Adrenal gland (tissue), 12 donors: ENCODE results near the gene MED12L. TPM values are rescaled to one million over a fixed set of nuclear protein-coding genes. Genes with fewer than 3 reads are reported as not detected.
A peak's percentile ranks its signal among the peaks of the same experiment; 100 is the strongest.

Source experiments
- DNase-seq, 7 donors: peaks; one replicate each; pipeline ENCODE4 v3.0.0-alpha.2; 2019 to 2020
- H3K27ac ChIP-seq, 5 donors: fragments of 200-600 bp; sonication (generic) in 4 of 5; 1 replicate in 3 of 5; 2 replicates in 2 of 5; pipeline versions ENCODE4 v1.5.1 to v1.8.0; 2016 to 2020; ENCODE audit warnings: mild to moderate bottlenecking in 1 of 5
- H3K27me3 ChIP-seq: fragments of 200-600 bp; 2 replicates; pipeline ENCODE4 v1.8.0; 2021
- H3K36me3 ChIP-seq, 2 donors: fragments of 200-600 bp; replicated peaks in 1 of 2; 1 replicate in 1 of 2; 2 replicates in 1 of 2; pipeline versions ENCODE4 v1.5.1 to v1.8.0; 2018 to 2022
- H3K4me1 ChIP-seq, 2 donors: fragments of 200-600 bp; replicated peaks in 1 of 2; 1 replicate in 1 of 2; 2 replicates in 1 of 2; pipeline versions ENCODE4 v1.5.1 to v1.8.0; 2018 to 2021
- H3K4me3 ChIP-seq, 4 donors: fragments of 200-600 bp; sonication (generic) in 3 of 4; one replicate each; pipeline ENCODE4 v1.5.1; 2016 to 2018
- H3K9me3 ChIP-seq, 3 donors: fragments of 200-600 bp; sonication (generic) in 1 of 3; replicated peaks in 1 of 3; 1 replicate in 2 of 3; 2 replicates in 1 of 3; pipeline versions ENCODE4 v1.5.1 to v1.8.0; 2016 to 2021
- POLR2A ChIP-seq, 2 donors: fragments of 450-650 bp; IDR thresholded peaks; one replicate each; pipeline ENCODE4 v1.6.1; 2017; ENCODE audit warnings: antibody characterized with exemption in 2 of 2, mild to moderate bottlenecking in 2 of 2, moderate library complexity in 1 of 2
- WGBS, 4 donors: extraction: QIAGEN DNeasy Blood & Tissue Kit in 2 of 4; methylation state at CpG; one replicate each; pipeline versions ENCODE4 v1.1.5 to v1.1.7; 2013 to 2017; 5-methylcytosine and 5-hydroxymethylcytosine counted together
- intact Hi-C, 2 donors: fragments of 100-400 bp; cut with DNase I; formaldehyde crosslinking; loops; one replicate each; pipeline versions ENCODE4 v1.14.1 to v1.15.0; 2022 to 2023
- polyA plus RNA-seq, 3 donors: library from polyadenylated mRNA; stranded (reverse); fragments of 200-250 nt in 2 of 3; fragments of 350-450 nt in 1 of 3; fragmentation: Illumina TruSeq in 1 of 3; extraction: RNeasy Lipid Tissue Mini Kit (QIAGEN cat#74804) in 1 of 3; gene quantifications; one replicate each; pipeline ENCODE4 v1.2.3, GENCODE V29; 2013 to 2014
- total RNA-seq, 9 donors: library from RNA; depleted of rRNA in 4 of 9; stranded (reverse); fragments of >200 nt in 4 of 9; fragments of 120-200 nt in 1 of 9; fragmentation: NEBNext Ultra II Directional in 1 of 9; extraction: Animal tissue kit (Norgen Biotek cat#: 25700) in 1 of 9; gene quantifications; one replicate each; pipeline versions ENCODE4 v1.1.0 to v1.2.4, GENCODE V29; 2013 to 2023
- TF ChIP-seq, protein P1 (sequence below), 6 experiments: fragments of 450-650 bp in 4 of 6; fragments of 200-600 bp in 2 of 6; sonication (generic) in 1 of 6; IDR thresholded peaks; 1 replicate in 5 of 6; 2 replicates in 1 of 6; pipeline versions ENCODE4 v1.5.1 to v1.8.0; 2016 to 2021; ENCODE audit warnings: antibody characterized with exemption in 6 of 6, mild to moderate bottlenecking in 2 of 6, moderate library complexity in 1 of 6
- donor health status: healthy with polysubstance abuse.
- donor health status: Bipolar disorder and iron deficiency.
- donor health status: DM: yes; HTN: yes; CAD: no.
- donor health status: DM: no; HTN: no; CAD: no.
- donor health status: DM: no; HTN: no; CAD: no.
- donor health status: DM: yes; HTN: yes; CAD: no.

MED12L gene
- total and polyA plus RNA-seq, 12 donors, result 0.77 to 25.0 (median 6.3) TPM

GRCh38 chr3:151330379-151330778, 244.9 kb downstream of the MED12L start:
- WGBS, 4 donors, result 60 to 91% (median 66%) methylated on average over 4 of the region's 4 CpGs
- no peak overlapping the region for H3K27ac ChIP-seq
- H3K36me3 ChIP-seq, result no peaks in the 10 kb centered on the region
- peaks cover 8 to 13% of the 10 kb centered on the region in 2 donors for H3K4me1 ChIP-seq
- no peak for DNase-seq
- no peaks in the 10 kb centered on the region for H3K9me3 ChIP-seq
- H3K27me3 ChIP-seq, result no peaks in the 10 kb centered on the region
- TF ChIP-seq, protein P1, sequence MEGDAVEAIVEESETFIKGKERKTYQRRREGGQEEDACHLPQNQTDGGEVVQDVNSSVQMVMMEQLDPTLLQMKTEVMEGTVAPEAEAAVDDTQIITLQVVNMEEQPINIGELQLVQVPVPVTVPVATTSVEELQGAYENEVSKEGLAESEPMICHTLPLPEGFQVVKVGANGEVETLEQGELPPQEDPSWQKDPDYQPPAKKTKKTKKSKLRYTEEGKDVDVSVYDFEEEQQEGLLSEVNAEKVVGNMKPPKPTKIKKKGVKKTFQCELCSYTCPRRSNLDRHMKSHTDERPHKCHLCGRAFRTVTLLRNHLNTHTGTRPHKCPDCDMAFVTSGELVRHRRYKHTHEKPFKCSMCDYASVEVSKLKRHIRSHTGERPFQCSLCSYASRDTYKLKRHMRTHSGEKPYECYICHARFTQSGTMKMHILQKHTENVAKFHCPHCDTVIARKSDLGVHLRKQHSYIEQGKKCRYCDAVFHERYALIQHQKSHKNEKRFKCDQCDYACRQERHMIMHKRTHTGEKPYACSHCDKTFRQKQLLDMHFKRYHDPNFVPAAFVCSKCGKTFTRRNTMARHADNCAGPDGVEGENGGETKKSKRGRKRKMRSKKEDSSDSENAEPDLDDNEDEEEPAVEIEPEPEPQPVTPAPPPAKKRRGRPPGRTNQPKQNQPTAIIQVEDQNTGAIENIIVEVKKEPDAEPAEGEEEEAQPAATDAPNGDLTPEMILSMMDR (IDR thresholded peaks at IDR 0.05), result no peak
- TF ChIP-seq POLR2A (IDR thresholded peaks at IDR 0.05), result no peak
- no peak overlapping the region for H3K4me3 ChIP-seq
- intact Hi-C loops, result no loop called here

DNA sequence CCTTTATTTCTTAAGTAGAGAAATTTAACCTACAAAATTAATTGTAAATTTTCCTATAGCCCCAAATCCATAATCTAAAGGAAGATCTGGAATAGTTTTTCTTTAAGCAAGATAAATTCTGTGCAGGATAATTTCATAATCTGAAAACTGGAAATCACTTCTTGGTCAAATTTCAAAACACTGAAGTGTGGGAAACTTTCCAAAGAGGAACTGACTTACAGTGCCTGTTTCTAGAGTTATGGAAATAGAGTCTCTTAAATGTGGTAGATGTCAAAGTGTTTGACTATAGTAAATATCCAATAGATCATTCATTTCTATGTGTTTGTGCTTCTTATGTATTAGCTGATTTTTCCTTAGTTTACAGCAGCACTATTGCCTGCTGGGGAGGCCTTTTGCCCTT, 245.4 kb downstream of the MED12L start:
- intact Hi-C loops, result no loop called here
- TF ChIP-seq, protein P1 (IDR thresholded peaks at IDR 0.05), result no peak
- no peak for TF ChIP-seq POLR2A (IDR thresholded peaks at IDR 0.05)
- no peaks in the 10 kb centered on the region for H3K9me3 ChIP-seq
- H3K27ac ChIP-seq, result no peak overlapping the region
- no peaks in the 10 kb centered on the region for H3K36me3 ChIP-seq
- H3K27me3 ChIP-seq, result no peaks in the 10 kb centered on the region
- no peak for DNase-seq
- H3K4me3 ChIP-seq, result no peak overlapping the region
- H3K4me1 ChIP-seq, result peaks cover 8 to 13% of the 10 kb centered on the region in 2 donors

- H3K27ac ChIP-seq, result no peak overlapping the region
- intact Hi-C loops, result no loop called here
- H3K4me3 ChIP-seq, result no peak overlapping the region
- WGBS, 4 donors, result 63 to 69% (median 67%) methylated on average over 2 of the region's 2 CpGs
- DNase-seq, result no peak
- TF ChIP-seq POLR2A (IDR thresholded peaks at IDR 0.05), result no peak
- TF ChIP-seq, protein P1 (IDR thresholded peaks at IDR 0.05), result no peak
- H3K4me1 ChIP-seq, result peaks cover 8 to 13% of the 10 kb centered on the region in 2 donors
- H3K36me3 ChIP-seq, result no peaks in the 10 kb centered on the region
- no peaks in the 10 kb centered on the region for H3K27me3 ChIP-seq
- no peaks in the 10 kb centered on the region for H3K9me3 ChIP-seq
Observed at GRCh38 chr3:151331696-151332095, 246.2 kb downstream of the MED12L start.

GRCh38 chr3:151345859-151346258, 260.4 kb downstream of the MED12L start:
- TF ChIP-seq POLR2A (IDR thresholded peaks at IDR 0.05), result no peak
- TF ChIP-seq, protein P1 (IDR thresholded peaks at IDR 0.05), result no peak
- peaks cover 11% of the 10 kb centered on the region in 2 donors for H3K4me1 ChIP-seq
- H3K36me3 ChIP-seq, result no peaks in the 10 kb centered on the region
- intact Hi-C loops, result no loop called here
- H3K27ac ChIP-seq, result peak overlapping the region in 3 of 5 donors; percentile 33 to 75 (median 61)
- 32 to 47% (median 43%) methylated on average over 2 of the region's 2 CpGs for WGBS, 4 donors
- H3K4me3 ChIP-seq, result peak overlapping the region in 1 of 4 donors; percentile 48
- peak in 3 of 7 donors; percentile 18 to 41 (median 33) for DNase-seq
- H3K9me3 ChIP-seq, result no peaks in the 10 kb centered on the region
- no peaks in the 10 kb centered on the region for H3K27me3 ChIP-seq
